Measurements from ENCODE around the gene SLC45A2. TPM values are rescaled to one million over a fixed set of nuclear protein-coding genes. Genes with fewer than 3 reads are reported as not detected.
A peak's percentile ranks its signal among the peaks of the same experiment; 100 is the strongest.
"Not testable (repeated sequence)": the region's sequence is repeated elsewhere in the genome, so short reads cannot be mapped to it uniquely, and the experiment has no call there.

SLC45A2 gene, protein sequence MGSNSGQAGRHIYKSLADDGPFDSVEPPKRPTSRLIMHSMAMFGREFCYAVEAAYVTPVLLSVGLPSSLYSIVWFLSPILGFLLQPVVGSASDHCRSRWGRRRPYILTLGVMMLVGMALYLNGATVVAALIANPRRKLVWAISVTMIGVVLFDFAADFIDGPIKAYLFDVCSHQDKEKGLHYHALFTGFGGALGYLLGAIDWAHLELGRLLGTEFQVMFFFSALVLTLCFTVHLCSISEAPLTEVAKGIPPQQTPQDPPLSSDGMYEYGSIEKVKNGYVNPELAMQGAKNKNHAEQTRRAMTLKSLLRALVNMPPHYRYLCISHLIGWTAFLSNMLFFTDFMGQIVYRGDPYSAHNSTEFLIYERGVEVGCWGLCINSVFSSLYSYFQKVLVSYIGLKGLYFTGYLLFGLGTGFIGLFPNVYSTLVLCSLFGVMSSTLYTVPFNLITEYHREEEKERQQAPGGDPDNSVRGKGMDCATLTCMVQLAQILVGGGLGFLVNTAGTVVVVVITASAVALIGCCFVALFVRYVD
- total RNA-seq (2022): not detected in 2 replicates
- Bru-seq, nascent RNA: percentile 19 among the genes with signal in this experiment
- percentile 37 among the genes with signal in this experiment for BruChase-seq, experiment 1, labeled RNA remaining after a 6-hour chase
- percentile 34 among the genes with signal in this experiment for BruChase-seq, experiment 2, labeled RNA remaining after a 2-hour chase
- long read RNA-seq: 0 reads

DNA sequence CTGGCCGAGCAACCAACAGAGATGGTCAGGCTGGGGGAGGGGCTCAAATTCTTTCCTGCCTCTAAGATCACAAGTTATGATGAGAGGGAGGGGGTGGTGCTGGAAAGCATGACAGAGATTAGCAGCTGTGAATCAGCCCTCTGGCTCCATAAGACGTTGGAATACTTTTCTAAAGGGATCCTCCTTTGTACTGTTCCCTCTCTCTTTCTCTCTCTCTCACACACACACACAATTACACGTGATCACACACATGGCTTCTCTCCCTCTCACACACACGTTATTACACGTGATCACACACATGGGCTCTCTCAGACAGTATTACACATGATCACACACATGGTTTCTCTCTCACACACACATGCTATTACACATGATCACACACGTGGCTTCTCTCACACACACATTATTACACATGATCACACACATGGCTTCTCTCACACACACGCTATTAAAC lies at the start of gene SLC45A2:
TSS of gene SLC45A2 (minus strand) at position 23 of the 454 bp plus-strand sequence. CDS start 110 bp downstream, outside the sequence.
- Mint-ChIP-seq H3K36me3 (ENCODE audit: insufficient read depth, unreplicated experiment) (peaks cover 23% of the 10 kb centered on the region), H3K27ac (ENCODE audit: low read depth, unreplicated experiment) (no peak within 1 kb of the TSS), H3K4me3 (ENCODE audit: unreplicated experiment) (no peak within 1 kb of the TSS), H3K4me1 (ENCODE audit: insufficient read depth, unreplicated experiment) (no peaks in the 10 kb centered on the region), H3K27me3 (ENCODE audit: insufficient read depth, unreplicated experiment) (no peaks in the 10 kb centered on the region), H3K9me3 (ENCODE audit: unreplicated experiment) (no peaks in the 10 kb centered on the region)
- ChIA-PET CTCF (interaction anchor here (3.0 kb wide), 1 partner anchor 13 kb away, joined by 9 read pairs; no protein-coding TSS in a partner anchor), POLR2A (no interaction called here)
- no TSS peak for BruUV-seq (replicated peaks)
- TF ChIP-seq, protein P1, sequence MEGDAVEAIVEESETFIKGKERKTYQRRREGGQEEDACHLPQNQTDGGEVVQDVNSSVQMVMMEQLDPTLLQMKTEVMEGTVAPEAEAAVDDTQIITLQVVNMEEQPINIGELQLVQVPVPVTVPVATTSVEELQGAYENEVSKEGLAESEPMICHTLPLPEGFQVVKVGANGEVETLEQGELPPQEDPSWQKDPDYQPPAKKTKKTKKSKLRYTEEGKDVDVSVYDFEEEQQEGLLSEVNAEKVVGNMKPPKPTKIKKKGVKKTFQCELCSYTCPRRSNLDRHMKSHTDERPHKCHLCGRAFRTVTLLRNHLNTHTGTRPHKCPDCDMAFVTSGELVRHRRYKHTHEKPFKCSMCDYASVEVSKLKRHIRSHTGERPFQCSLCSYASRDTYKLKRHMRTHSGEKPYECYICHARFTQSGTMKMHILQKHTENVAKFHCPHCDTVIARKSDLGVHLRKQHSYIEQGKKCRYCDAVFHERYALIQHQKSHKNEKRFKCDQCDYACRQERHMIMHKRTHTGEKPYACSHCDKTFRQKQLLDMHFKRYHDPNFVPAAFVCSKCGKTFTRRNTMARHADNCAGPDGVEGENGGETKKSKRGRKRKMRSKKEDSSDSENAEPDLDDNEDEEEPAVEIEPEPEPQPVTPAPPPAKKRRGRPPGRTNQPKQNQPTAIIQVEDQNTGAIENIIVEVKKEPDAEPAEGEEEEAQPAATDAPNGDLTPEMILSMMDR (IDR thresholded peaks at IDR 0.05; ENCODE audit: unreplicated experiment): no peak
- no peak for DNase-seq (ENCODE audit: unreplicated experiment)
- intact Hi-C loops (cut with micrococcal nuclease): no loop called here

DNA sequence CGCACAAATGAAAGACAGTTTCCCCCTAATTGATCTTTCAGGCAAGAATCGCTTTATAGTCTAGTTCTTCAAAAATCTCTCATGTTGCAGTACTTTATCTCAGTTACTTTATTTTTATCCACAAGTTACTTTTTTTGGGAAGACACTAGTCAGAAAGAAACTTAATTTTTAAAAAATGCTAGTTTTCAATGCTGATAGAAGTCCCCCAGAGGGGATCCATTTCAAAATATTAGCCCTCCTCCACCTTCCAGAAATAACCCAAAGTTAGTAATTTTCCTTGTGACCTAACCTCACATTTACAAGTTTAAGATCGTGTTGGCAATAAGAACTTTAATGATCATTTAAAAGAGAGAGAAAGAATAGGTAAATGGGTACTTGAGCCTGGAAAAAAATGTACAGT lies 47.5 kb upstream of the SLC45A2 start:
- Mint-ChIP-seq H3K4me3 (ENCODE audit: unreplicated experiment) (no peak overlapping the region), H3K27ac (ENCODE audit: low read depth, unreplicated experiment) (no peak overlapping the region), H3K36me3 (ENCODE audit: insufficient read depth, unreplicated experiment) (no peaks in the 10 kb centered on the region), H3K9me3 (ENCODE audit: unreplicated experiment) (no peaks in the 10 kb centered on the region), H3K4me1 (ENCODE audit: insufficient read depth, unreplicated experiment) (peaks cover 2% of the 10 kb centered on the region), H3K27me3 (ENCODE audit: insufficient read depth, unreplicated experiment) (no peaks in the 10 kb centered on the region)
- CTCF ChIA-PET: interaction anchor here (0.7 kb wide), 1 partner anchor 1002 kb away, joined by 3 read pairs; no protein-coding TSS in a partner anchor
- BruUV-seq (replicated peaks): no TSS peak
- no peak for DNase-seq (ENCODE audit: unreplicated experiment)
- POLR2A ChIA-PET: interaction anchor here (0.7 to 0.8 kb wide), 2 partner anchors 23 to 602 kb away, joined by 3 to 4 read pairs; no protein-coding TSS in a partner anchor
- intact Hi-C loops (cut with micrococcal nuclease): no loop called here
- TF ChIP-seq, protein P1 (IDR thresholded peaks at IDR 0.05; ENCODE audit: unreplicated experiment): no peak

DNA sequence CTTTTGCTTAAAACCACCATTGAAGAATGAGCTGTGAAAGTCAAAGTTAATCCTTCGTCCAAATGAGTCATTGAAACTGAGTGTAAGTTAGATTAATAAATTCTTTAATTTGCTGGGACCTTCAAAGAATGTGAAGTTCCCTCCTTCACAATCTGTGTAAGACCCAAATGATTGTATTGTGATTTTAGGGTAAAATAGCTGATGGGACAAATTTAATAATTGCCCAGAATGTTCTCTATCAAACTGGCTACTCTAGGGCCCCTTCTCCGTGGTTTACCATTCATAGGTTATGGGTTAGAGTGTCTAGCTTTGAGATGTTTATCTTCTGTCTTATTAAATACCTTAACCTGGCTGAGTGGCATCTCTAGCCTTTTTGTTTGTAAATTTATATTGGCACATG lies 46.6 kb upstream of the SLC45A2 start:
- no peak for DNase-seq (ENCODE audit: unreplicated experiment)
- Mint-ChIP-seq H3K9me3 (ENCODE audit: unreplicated experiment) (no peaks in the 10 kb centered on the region), H3K36me3 (ENCODE audit: insufficient read depth, unreplicated experiment) (peaks cover under 1% of the 10 kb centered on the region), H3K4me1 (ENCODE audit: insufficient read depth, unreplicated experiment) (no peaks in the 10 kb centered on the region), H3K27me3 (ENCODE audit: insufficient read depth, unreplicated experiment) (no peaks in the 10 kb centered on the region), H3K4me3 (ENCODE audit: unreplicated experiment) (no peak overlapping the region), H3K27ac (ENCODE audit: low read depth, unreplicated experiment) (no peak overlapping the region)
- ChIA-PET POLR2A (interaction anchor here (0.8 kb wide), 1 partner anchor 22 kb away, joined by 3 read pairs; no protein-coding TSS in a partner anchor), CTCF (interaction anchor here (0.6 kb wide), 1 partner anchor 14 kb away, joined by 3 read pairs; no protein-coding TSS in a partner anchor)
- TF ChIP-seq, protein P1 (IDR thresholded peaks at IDR 0.05; ENCODE audit: unreplicated experiment): no peak
- intact Hi-C loops (cut with micrococcal nuclease): no loop called here
- BruUV-seq (replicated peaks): no TSS peak

DNA sequence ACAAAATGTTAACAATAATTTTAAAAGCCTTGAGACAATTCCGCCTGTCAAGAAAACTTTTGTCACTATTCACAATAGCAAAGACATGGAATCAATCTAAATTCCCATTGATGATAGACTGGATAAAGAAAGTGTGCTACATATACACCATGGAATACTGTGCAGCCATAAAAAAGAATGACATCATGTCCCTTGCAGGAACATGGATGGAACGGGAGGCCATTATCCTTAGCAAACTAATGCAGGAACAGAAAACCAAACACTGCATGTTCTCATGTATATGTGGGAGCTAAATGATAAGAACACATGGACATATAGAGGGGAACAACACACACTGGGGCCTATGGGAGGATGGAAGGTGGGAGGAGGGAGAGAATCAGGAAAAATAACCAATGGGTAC lies 46.1 kb upstream of the SLC45A2 start:
- POLR2A ChIA-PET; H3K4me3 Mint-ChIP-seq (ENCODE audit: unreplicated experiment); BruUV-seq (replicated peaks); H3K4me1 Mint-ChIP-seq (ENCODE audit: insufficient read depth, unreplicated experiment); H3K9me3 Mint-ChIP-seq (ENCODE audit: unreplicated experiment); H3K27ac Mint-ChIP-seq (ENCODE audit: low read depth, unreplicated experiment); H3K36me3 Mint-ChIP-seq (ENCODE audit: insufficient read depth, unreplicated experiment); intact Hi-C loops (cut with micrococcal nuclease); DNase-seq (ENCODE audit: unreplicated experiment); H3K27me3 Mint-ChIP-seq (ENCODE audit: insufficient read depth, unreplicated experiment): not testable (repeated sequence)
- CTCF ChIA-PET: interaction anchor here (0.6 kb wide), 1 partner anchor 13 kb away, joined by 3 read pairs; no protein-coding TSS in a partner anchor
